H1 (cell line): ENCODE data around the gene C17orf113. TPM values are rescaled to one million over a fixed set of nuclear protein-coding genes. Genes with fewer than 3 reads are reported as not detected.

ENCODE experiments used
- EZH2 ChIP-seq: fragments of 200-600 bp; sonication (generic); IDR thresholded peaks from 2 replicates; pipeline ENCODE4 v1.7.1; 2012; ENCODE audit warnings: low read depth, mild to moderate bottlenecking, moderate library complexity, low read length, inconsistent platforms; ENCODE audit not compliant: severe bottlenecking
- JUND ChIP-seq: IDR thresholded peaks from 2 replicates; pipeline ENCODE4 v1.6.1; 2011; ENCODE audit warnings: mild to moderate bottlenecking, improper control_type of control experiment, low read length
- POU5F1 ChIP-seq: IDR thresholded peaks from 2 replicates; pipeline ENCODE4 v1.6.1; 2011; ENCODE audit warnings: low read depth, mild to moderate bottlenecking, low read length, moderate library complexity
- SIRT6 ChIP-seq: IDR thresholded peaks from one replicate; pipeline ENCODE4 v1.7.1; 2012; ENCODE audit warnings: low read length, inconsistent platforms
- SUZ12 ChIP-seq: fragments of 200-600 bp; sonication (generic); IDR thresholded peaks from 2 replicates; pipeline ENCODE4 v1.6.1; 2012; ENCODE audit warnings: mild to moderate bottlenecking, inconsistent platforms, low read length, moderate library complexity, mixed read lengths
- TAF1 ChIP-seq: IDR thresholded peaks from 2 replicates; pipeline ENCODE4 v1.6.1; 2011; ENCODE audit warnings: mild to moderate bottlenecking, low read depth, low read length
- TBP ChIP-seq: IDR thresholded peaks from 2 replicates; pipeline ENCODE4 v1.6.1; 2011; ENCODE audit warnings: low read depth, low read length, improper control_type of control experiment
- ZNF274 ChIP-seq: IDR thresholded peaks from 2 replicates; pipeline ENCODE4 v1.7.0; 2012; ENCODE audit warnings: low read length, borderline replicate concordance; ENCODE audit errors: extremely low read depth
- polyA plus RNA-seq, 7 experiments: library from polyadenylated mRNA; depleted of rRNA in 3 of 7; stranded (reverse) in 5 of 7; unstranded in 2 of 7; fragments of >200 nt in 5 of 7; fragments of 200-250 nt in 2 of 7; gene quantifications; 1 replicate in 5 of 7; 2 replicates in 1 of 7; 4 replicates in 1 of 7; pipeline versions ENCODE4 v1.2.1 to v1.2.3, GENCODE V29; 2011 to 2013; ENCODE audit warnings: missing spikeins in 2 of 7, mixed read lengths in 2 of 7
- total RNA-seq: library from RNA; stranded (reverse); fragmentation: NEBNext Ultra II Directional; extraction: Animal tissue kit (Norgen Biotek cat#: 25700); gene quantifications from 2 replicates; pipeline ENCODE4 v1.2.1, GENCODE V29; 2021
- TF ChIP-seq, protein P1 (sequence below), 3 experiments: IDR thresholded peaks; 1 replicate in 2 of 3; 2 replicates in 1 of 3; pipeline versions ENCODE4 v1.5.1 to v1.6.1; 2011; ENCODE audit warnings: low read length in 3 of 3, mild to moderate bottlenecking in 3 of 3, inconsistent platforms in 2 of 3, low read depth in 1 of 3, moderate library complexity in 1 of 3; ENCODE audit not compliant: insufficient read depth in 1 of 3; ENCODE audit errors: control extremely low read depth in 1 of 3

Gene C17orf113
- total and polyA plus RNA-seq, 2 of the 8 experiments (the other 6 are each of a cell fraction or from before 2014, with no cell fraction given), result 1.0 to 1.4 TPM

DNA sequence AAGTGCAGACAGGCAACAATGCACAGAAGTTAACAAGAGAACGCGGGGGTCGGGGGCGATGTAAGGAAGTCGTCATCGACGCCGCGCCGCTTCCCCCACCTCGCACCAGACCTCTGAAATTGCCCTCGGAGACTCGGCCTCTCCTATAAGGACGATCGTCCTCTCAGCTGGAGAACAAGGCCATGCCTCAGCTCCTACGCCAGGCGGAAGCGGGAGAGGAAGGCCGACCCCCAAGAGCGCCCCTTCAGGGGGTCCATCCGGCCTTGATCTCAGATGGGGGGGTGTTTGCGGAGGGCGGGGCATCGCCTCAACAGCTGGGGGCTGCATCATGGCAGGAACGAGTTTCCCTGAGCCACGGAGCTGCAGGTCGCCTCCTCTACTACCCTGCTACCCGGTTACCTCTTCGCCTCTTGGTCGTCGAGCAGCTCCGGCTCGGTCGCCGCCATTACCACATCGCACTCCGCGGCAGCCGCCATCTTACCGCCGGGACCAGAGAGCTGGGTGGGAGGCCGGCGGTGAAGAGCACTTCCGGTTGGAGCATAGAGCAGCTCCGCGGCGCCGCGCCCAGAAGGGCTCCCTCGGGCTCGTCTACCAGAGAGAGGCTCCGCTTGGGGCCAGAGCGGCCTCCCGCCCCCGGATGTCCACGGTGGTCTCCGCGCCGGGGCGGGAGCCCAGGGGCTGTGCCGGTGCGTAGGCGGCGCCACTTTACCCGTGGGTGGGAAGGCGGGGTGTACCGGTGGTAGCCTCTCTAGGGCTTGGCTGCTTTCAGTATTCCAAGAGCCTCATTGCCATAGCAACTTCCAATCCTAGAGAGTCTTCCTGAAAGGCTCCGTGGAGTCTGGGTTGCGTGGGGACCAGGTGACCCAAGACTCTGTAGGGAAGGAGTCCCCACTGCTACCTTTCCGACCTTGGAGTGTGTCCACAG, 33.2 kb downstream of the C17orf113 start, which contains the start of gene DNAJC7 (continued):
- TF ChIP-seq SUZ12 (no peak), SIRT6 (no peak), TBP (peak; percentile 95), ZNF274 (no peak), EZH2 (no peak), POU5F1 (no peak), TAF1 (peak; percentile 99), JUND (no peak; the same call in 1 of the 2 replicates)
- TF ChIP-seq, protein P1, sequence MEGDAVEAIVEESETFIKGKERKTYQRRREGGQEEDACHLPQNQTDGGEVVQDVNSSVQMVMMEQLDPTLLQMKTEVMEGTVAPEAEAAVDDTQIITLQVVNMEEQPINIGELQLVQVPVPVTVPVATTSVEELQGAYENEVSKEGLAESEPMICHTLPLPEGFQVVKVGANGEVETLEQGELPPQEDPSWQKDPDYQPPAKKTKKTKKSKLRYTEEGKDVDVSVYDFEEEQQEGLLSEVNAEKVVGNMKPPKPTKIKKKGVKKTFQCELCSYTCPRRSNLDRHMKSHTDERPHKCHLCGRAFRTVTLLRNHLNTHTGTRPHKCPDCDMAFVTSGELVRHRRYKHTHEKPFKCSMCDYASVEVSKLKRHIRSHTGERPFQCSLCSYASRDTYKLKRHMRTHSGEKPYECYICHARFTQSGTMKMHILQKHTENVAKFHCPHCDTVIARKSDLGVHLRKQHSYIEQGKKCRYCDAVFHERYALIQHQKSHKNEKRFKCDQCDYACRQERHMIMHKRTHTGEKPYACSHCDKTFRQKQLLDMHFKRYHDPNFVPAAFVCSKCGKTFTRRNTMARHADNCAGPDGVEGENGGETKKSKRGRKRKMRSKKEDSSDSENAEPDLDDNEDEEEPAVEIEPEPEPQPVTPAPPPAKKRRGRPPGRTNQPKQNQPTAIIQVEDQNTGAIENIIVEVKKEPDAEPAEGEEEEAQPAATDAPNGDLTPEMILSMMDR (IDR thresholded peaks at IDR 0.05; ENCODE audit: control extremely low read depth in 1 of 3, insufficient read depth in 1 of 3, low read depth in 1 of 3, low read length in 3 of 3), result 0 out of 4 replicates have a peak, but pooled peaks of 1 of the 3 experiments have one; percentile 14
